ENCODE data around the gene FAM47E. TPM values are rescaled to one million over a fixed set of nuclear protein-coding genes. Genes with fewer than 3 reads are reported as not detected.

Gene FAM47E
- total and polyA plus RNA-seq, 2 donors from 2014 or later: 10.4 to 15.0 TPM

DNA sequence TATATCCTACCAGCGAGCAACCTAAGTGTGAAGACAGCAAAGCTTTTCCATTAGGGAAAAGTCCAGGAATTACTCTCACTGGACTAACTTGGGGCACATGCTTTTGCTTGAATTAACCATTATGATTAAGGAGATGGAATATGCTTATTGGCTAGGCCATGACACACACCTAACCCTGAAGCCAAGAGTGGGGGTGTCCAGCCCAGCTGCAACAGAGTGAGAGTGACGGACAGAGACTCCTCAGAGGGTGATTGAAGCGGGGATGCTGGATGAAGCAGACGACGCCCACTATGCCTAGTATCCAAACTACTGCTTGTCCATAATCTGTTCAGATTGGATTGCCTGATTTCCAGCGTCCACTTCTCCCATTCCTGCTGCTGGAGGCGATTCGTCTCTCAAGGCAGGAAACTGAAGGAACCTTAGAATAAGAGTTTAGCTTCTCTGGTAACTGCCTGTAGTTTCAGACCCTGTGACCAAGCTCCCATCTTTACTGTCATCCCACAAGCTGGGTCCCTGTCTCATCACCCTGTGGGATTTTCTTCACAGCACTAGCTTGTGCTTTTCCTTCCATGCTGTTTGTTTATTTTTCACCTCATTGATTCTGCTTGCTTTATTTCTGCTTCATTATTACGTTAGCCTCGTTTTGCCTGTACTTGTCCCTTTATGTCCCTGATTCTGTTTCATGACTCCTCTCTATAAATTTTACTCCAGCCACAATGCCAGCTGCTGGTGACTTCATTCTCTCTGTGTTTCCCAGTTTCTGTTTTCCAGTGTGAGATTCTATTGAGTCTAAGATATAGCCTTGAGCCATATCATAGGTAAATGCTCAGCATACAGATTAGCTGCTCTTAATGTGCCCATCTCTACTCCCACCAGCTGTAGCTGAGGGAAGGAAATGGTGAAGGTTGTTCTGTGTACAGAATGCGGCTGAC lies 19.0 kb downstream of the FAM47E start:
- intact Hi-C loops (cut with DNase I): no loop called here
- Histone ChIP-seq H3K9me3 (ENCODE audit: control insufficient read depth in 2 of 3, insufficient read depth in 1 of 3, low read length in 3 of 3) (no peaks in the 10 kb centered on the region), H3K27me3 (ENCODE audit: control insufficient read depth, insufficient read depth, low read length) (no peaks in the 10 kb centered on the region), H3K27ac (ENCODE audit: low read depth in 2 of 2, low read length in 2 of 2) (no peak overlapping the region), H3K4me1 (ENCODE audit: control insufficient read depth in 2 of 3, insufficient read depth in 2 of 3, low read depth in 1 of 3, low read length in 3 of 3) (no peaks in the 10 kb centered on the region), H3K36me3 (ENCODE audit: control insufficient read depth in 2 of 3, insufficient read depth in 3 of 3, low read length in 3 of 3) (no peaks in the 10 kb centered on the region), H3K4me3 (ENCODE audit: low read length in 3 of 3) (no peak overlapping the region), H3K9ac (ENCODE audit: low read length in 3 of 3) (no peak overlapping the region)
- FAIRE-seq (no peak), DNase-seq (peak in 2 of 5 donors; percentile 10 to 14)
- TF ChIP-seq CTCF (IDR thresholded peaks at IDR 0.05; ENCODE audit: borderline replicate concordance, extremely low read depth, insufficient read depth): no peak

GRCh38 chr4:76271248-76271647 lies 19.7 kb downstream of the FAM47E start:
- no peak for DNase-seq
- no peak overlapping the region for H3K27ac ChIP-seq (ENCODE audit: low read depth in 2 of 2, low read length in 2 of 2)
- no peaks in the 10 kb centered on the region for H3K4me1 ChIP-seq (ENCODE audit: control insufficient read depth in 2 of 3, insufficient read depth in 2 of 3, low read depth in 1 of 3, low read length in 3 of 3)
- intact Hi-C loops (cut with DNase I): no loop called here
- no peaks in the 10 kb centered on the region for H3K36me3 ChIP-seq (ENCODE audit: control insufficient read depth in 2 of 3, insufficient read depth in 3 of 3, low read length in 3 of 3)
- TF ChIP-seq CTCF (IDR thresholded peaks at IDR 0.05; ENCODE audit: borderline replicate concordance, extremely low read depth, insufficient read depth): no peak
- H3K4me3 ChIP-seq (ENCODE audit: low read length in 3 of 3): no peak overlapping the region
- H3K27me3 ChIP-seq (ENCODE audit: control insufficient read depth, insufficient read depth, low read length): no peaks in the 10 kb centered on the region
- no peak for FAIRE-seq
- no peak overlapping the region for H3K9ac ChIP-seq (ENCODE audit: low read length in 3 of 3)
- no peaks in the 10 kb centered on the region for H3K9me3 ChIP-seq (ENCODE audit: control insufficient read depth in 2 of 3, insufficient read depth in 1 of 3, low read length in 3 of 3)

DNA sequence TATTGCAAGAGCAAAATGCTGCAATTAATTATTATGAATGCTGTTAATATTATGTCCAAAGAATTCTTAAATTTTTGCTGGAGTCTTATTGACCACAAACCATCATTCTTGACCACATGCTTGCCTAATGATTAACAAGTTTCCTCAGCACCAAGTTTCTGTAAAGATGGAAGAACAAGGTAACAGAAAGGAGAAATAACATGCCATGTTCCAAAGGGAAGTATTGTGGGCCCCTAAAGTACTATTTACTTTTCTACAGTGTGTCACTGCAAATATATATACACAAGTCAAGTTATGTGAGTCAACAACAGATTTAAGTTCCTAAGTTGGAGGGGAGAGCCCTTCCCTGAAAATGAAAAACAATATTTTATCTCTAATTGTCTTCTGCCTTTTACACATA lies 20.6 kb downstream of the FAM47E start:
- H3K27me3 ChIP-seq (ENCODE audit: control insufficient read depth, insufficient read depth, low read length): no peaks in the 10 kb centered on the region
- no peak for TF ChIP-seq CTCF (IDR thresholded peaks at IDR 0.05; ENCODE audit: borderline replicate concordance, extremely low read depth, insufficient read depth)
- intact Hi-C loops (cut with DNase I): no loop called here
- no peaks in the 10 kb centered on the region for H3K4me1 ChIP-seq (ENCODE audit: control insufficient read depth in 2 of 3, insufficient read depth in 2 of 3, low read depth in 1 of 3, low read length in 3 of 3)
- no peak for FAIRE-seq
- no peaks in the 10 kb centered on the region for H3K9me3 ChIP-seq (ENCODE audit: control insufficient read depth in 2 of 3, insufficient read depth in 1 of 3, low read length in 3 of 3)
- no peak overlapping the region for H3K27ac ChIP-seq (ENCODE audit: low read depth in 2 of 2, low read length in 2 of 2)
- no peak overlapping the region for H3K4me3 ChIP-seq (ENCODE audit: low read length in 3 of 3)
- no peak overlapping the region for H3K9ac ChIP-seq (ENCODE audit: low read length in 3 of 3)
- no peak for DNase-seq
- H3K36me3 ChIP-seq (ENCODE audit: control insufficient read depth in 2 of 3, insufficient read depth in 3 of 3, low read length in 3 of 3): no peaks in the 10 kb centered on the region

Data from kidney (tissue), 14 donors.